Stimulated activated CD4-positive, alpha-beta T cell treated with anti-CD3 and anti-CD28 coated beads, Interleukin-12 subunit alpha, Interleukin-12 subunit beta, amount 100 ng/mL, for 4 hours (primary cell): ENCODE measurements around the gene LRRK1.
A peak's percentile ranks its signal among the peaks of the same experiment; 100 is the strongest.

ENCODE experiments used
- DNase-seq: peaks from one replicate; pipeline ENCODE4 v3.0.0-alpha.2; 2020

The LRRK1 gene, protein sequence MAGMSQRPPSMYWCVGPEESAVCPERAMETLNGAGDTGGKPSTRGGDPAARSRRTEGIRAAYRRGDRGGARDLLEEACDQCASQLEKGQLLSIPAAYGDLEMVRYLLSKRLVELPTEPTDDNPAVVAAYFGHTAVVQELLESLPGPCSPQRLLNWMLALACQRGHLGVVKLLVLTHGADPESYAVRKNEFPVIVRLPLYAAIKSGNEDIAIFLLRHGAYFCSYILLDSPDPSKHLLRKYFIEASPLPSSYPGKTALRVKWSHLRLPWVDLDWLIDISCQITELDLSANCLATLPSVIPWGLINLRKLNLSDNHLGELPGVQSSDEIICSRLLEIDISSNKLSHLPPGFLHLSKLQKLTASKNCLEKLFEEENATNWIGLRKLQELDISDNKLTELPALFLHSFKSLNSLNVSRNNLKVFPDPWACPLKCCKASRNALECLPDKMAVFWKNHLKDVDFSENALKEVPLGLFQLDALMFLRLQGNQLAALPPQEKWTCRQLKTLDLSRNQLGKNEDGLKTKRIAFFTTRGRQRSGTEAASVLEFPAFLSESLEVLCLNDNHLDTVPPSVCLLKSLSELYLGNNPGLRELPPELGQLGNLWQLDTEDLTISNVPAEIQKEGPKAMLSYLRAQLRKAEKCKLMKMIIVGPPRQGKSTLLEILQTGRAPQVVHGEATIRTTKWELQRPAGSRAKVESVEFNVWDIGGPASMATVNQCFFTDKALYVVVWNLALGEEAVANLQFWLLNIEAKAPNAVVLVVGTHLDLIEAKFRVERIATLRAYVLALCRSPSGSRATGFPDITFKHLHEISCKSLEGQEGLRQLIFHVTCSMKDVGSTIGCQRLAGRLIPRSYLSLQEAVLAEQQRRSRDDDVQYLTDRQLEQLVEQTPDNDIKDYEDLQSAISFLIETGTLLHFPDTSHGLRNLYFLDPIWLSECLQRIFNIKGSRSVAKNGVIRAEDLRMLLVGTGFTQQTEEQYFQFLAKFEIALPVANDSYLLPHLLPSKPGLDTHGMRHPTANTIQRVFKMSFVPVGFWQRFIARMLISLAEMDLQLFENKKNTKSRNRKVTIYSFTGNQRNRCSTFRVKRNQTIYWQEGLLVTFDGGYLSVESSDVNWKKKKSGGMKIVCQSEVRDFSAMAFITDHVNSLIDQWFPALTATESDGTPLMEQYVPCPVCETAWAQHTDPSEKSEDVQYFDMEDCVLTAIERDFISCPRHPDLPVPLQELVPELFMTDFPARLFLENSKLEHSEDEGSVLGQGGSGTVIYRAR (N-terminal part only)

DNA sequence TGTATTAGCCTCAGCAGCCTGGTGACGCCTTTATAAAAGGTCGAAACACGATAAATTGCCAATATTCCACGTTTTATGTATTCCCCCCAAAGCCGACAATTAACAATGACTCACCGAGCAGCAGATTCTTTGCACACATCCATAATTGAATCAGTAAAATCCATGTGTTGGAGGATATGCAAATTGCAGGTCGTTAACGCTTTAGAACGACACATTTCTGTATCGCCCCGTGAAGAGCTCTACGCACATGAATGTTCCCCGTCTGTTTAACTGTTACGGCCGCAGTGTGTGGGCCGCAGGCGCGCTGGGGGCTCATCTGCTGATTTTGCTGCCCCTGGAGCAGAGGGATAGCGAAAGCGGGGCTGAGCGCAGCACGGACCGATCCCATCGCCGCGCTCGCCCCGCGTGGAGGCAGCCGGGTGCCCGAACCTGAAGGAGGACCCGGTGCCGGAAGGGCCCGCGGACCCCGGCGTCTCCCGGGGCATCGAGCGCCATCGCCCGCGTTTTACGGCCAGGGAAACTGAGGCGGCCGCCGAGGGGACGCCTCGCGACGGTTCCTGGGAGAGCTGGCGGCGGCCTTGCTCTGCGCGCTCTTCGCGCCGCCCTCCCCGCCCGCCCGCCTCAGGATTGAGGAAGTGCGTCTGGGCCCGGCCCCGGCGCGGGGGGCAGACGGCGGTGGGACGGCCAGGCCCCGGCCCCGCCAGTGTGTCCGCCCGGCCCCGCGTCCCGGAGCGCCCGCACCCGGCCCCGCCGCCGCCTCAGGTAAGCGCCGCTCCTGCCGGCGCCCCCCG, at the start of gene LRRK1:
Gene LRRK1 (plus strand): TSS at position 668 of the 791 bp plus-strand sequence. CDS start 5,276 bp downstream, outside the sequence.
- DNase-seq = peak; percentile 11

DNA sequence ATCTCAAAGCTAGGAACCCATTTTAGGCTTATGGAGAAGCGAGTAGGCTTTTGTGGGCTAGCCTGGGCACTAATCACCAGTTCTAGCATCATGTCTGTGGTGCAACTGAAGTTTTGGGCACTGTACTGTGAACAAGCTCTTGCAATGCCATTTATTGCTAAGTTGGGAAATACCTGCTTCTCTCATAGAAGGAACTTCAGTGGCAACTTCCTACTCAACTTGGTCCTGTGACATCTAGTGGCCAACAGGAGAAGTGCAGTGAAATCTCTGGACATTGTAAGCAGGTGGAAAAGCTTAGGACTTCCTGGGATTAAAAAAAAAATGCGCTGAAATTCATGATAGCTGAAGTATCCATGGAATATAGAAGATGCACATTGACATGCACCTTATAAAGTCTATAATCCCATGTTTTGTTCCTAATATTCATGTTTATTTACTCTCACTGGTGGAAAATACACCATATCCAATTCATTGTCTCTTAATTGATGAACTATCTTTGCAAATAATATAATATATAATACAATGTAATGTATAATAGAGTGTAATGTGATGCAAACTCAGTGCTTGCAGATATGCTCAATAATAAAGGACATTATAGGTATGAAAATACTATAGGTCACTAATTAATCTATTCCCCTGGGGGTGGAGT, 46.0 kb upstream of the LRRK1 start:
- DNase-seq = peak; percentile 29

DNA sequence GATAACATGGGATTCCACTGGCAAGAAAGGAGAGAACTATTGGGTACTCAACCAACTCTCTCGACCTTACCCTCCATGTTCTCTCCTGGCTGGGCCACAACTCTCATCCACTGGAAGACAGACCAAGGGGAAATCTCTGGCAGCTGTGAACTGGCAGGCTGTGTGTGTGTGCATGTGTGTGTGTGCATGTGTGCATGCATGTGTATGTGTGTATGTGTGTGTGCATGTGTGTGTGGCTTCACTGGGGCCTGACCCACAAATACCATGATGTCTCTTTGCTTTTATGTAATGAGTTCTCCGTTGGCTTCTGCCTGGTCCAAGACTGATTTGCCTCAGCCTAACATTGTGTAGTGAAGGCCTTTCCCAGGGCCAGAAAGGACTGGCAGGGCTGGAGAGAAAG, 43.7 kb upstream of the LRRK1 start:
- no peak for DNase-seq

DNA sequence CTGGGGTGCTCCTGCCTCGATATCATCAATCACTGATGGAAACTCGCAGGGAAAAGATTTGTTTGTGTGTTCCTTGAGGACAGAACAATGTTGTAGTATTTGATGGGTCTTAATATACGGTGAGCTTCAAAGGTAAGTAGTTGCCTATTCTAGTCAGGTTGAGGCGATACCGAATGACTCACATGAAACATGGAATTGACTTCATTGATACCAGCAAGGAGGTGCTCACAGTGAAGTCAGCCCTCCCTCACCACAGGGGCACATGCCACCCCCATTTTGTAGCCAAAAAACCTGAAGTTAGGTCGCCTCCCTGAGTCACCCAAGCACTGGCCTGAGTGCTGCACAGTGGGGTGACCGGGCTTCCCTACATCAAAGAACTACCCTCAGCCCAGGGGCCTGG, 43.2 kb upstream of the LRRK1 start:
- DNase-seq = no peak

DNA sequence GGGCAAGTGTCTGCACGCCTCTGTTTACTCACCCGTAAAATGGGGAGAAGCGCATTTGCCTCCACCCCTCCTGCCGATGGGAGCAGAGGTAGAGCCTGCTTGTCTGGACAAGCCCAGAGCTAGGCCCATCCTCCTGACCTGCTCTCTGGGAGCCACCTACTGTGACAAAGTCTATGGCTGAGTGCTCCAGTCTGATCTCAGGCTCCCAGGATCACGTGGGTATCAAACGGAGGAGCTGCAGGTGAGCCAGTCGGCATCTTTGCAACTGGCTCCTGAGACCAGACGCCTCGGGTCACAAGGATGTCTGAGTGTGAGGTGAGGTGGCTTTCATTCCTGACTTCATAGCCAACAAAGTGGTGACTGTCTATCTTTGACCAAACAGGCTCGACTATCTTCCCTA, 41.6 kb upstream of the LRRK1 start:
- no peak for DNase-seq

DNA sequence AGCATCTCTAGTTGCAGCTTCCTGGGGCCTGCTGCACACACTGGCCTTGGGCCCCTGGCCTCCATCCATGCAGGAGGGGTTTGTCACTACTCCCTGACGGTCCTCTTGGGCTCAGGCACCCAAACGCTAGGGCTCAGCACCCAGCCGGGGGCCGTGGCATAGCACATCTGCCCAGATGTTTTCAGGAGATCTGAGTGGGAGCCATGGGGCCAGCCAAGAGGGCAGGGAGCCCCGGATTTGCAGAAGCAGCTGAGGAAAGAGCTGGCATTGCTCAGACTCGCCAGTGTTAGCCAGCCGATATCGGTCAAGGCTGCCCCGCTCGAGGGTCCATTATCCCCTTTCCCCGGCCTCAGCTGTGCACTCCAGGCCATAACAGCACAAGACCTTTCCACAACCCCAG, 41.0 kb upstream of the LRRK1 start:
- DNase-seq = no peak

DNA sequence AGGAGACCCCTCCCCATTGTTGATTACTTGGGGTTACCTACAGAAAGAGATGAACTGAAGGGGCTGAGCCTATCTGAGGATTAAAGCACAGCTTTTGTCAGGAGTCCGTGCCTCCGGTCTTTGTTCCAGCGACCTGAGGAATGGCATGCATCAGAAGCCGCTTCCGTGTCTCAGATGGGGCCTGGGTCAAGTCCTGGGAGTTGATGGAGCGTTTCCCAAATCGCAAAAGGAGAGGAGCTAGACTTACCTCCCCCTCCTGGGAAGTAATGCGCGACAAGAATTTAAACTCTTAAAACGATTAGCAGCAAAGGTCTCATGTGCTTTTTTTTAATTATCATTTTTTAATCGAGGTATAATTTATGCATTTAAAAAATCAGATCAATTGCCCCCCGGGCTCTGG, 40.5 kb upstream of the LRRK1 start:
- no peak for DNase-seq

DNA sequence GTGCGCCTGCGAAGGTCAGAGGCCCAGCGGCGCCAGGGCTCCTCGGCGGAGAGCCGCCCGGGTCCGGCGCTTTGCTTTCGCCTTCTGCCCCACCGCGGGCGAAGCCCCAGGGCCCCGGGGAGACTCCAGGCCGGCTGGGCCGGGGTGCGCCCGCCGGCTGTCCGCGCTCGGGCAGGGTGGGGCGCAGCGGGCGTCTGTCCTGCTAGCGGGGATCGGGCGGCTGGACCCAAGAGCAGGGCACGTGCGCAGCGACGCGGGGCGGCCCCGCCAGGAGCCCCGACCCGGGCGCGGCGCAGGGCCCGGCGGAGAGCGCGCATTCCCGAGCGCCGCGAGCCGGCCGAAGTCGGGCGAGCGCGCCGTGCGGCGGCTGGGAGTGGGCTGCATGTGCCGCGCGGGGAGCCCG, 40.1 kb upstream of the LRRK1 start:
- no peak for DNase-seq

DNA sequence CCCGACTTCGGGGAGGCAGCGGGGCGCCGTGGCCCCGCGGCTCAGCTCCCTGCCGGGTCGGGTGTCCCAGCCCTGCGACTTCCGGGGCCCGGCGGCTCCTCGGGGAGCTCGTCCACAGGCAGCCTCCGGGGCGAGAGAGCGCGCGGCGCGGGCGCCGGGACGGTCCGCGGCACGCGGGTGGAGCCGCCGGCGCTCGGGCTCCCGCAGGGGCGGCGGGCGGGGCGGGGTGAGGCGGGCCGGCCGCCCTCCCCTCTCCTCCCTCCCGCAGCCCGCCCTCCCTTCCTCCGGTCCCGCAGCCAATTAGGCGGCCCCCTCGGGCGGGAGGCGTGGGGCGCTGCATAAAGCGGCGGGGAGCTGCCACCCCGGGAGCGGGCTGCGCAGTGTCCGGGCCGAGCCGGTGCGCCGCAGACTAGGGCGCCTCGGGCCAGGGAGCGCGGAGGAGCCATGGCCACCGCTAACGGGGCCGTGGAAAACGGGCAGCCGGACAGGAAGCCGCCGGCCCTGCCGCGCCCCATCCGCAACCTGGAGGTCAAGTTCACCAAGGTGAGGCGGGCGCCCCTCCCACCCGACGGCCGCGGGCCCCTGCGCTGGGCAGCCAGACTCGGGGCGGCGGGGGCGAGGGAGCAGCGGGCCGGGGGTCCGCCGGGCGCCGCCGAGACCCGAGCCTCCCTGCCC, 39.6 kb upstream of the LRRK1 start, which contains the start of gene ALDH1A3:
Gene ALDH1A3 (plus strand): TSS at position 368 of the 675 bp plus-strand sequence. CDS start 77 bp downstream, at position 445.
- DNase-seq = peak; percentile 22

DNA sequence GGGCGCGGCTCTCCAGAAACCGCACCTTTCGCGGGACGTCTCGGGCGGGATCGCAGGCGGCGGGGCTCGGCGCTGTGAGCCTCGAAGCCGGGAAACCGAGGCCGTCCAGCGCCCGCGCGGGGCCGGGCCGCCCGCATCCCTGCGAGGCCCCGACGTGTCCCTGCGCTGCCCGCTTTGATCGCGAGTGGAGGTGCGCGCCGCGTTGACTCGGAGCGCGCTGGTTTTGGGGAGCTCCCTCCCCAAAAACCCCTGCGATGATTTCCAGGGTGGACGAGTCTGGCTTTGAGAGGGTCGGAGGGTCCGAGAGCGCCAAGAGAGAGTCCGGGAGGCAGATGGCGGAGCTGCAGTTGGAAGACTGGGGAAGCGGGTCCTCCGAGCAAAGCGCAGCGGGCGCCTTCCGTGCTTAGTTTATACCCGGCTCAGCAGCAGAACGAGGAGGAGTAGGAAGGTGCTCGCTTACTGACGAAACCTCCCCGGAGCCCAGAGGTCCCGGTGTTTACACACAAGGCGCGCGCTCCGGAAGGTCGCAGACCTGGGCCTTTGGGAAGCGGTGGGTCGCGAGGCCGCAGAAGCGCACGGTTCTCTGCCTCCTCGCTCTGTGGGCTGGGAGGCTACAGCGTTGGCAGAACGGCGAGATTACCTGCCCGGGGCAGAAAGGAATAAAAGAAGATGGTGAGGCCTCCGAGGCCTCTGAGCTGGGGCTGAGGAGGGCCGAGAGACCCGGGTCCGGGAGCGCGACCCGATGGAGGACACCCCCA, 38.8 kb upstream of the LRRK1 start:
- no peak for DNase-seq

DNA sequence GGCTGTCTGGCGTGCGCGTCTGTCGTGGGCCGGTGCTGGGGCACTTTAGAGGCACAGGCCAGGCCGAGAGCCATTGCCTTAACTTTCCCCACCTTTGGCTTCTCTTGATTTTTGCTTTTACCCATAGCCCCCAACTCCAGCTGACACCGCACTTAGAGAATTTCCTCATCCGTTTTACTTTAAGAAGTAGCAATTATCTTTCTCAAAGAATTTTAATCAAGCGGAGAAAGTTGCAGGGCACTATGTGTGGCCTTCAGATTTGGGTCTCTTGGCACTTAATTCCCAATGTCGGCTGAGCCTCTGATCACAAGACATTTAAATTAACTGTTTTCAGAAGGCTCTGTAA, 38.3 kb upstream of the LRRK1 start:
- DNase-seq = no peak

DNA sequence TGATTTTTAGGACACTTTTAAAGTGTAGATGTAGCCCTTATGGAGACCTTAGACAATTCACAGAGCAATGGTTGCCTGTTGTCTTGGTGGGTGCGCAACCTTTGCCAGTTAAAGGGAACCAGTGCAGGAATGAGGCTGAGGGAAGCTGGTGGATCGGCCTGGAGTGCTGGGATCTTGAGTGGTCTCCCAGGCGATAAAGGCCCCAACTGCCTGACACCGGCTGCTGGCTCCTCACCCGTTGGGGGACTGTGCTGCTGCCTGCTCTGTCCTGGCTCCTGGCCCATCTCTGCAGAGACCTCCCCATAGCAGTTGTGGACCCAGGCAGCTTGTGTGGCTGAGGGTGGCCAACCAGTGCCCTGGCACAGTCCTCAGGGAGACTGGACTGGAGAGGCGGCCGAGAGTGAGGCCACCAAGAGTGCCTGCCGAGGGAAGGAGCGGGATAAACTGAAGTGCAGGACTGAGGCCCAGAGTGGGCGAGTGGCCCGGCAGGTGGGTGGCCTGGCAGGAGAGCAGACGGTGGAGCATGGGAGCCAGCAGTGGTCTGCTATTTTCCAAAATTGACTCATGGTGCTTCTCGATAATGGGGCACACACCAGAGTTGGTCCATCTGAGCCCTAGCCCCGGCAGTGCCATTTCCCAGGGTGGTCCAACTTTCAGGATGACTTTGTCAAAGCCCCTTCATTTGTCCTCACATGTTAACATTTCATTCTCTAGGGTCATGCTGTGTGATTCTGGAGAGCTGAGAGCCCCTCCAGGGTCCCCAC, 37.4 kb upstream of the LRRK1 start:
- no peak for DNase-seq

DNA sequence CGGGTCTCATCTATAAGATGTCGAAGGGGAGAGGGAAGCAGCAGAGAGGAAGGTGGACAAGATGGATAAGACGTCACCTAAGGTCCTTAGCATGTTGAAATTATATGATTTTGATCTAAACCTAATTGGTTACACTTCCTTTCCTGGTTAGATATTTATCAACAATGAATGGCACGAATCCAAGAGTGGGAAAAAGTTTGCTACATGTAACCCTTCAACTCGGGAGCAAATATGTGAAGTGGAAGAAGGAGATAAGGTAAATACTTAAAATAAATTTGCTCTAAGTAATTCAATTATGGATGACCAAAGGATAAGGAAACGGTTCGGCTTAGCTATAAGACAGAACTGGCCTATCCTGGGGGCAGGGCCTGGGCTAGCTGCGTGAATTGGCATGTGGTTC, 34.0 kb upstream of the LRRK1 start:
- DNase-seq = no peak

DNA sequence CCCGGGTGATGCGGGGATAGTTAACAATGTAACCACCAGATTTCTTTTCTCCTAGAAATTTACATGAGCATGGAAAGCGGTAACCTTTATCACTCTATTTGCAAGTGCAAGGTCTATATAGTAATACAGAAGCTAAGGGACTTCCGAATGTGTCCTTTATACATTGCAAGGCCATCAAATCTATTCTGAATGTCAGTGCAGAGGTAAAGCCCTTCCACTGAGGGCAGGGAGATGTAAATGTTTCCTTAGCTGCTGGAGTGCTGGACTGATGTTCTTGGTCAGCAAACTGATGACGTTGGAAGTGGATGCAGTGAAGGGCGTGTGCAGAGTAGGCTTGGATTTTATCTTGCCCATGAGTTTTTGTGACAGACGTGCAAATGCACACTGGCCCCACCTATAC, 33.3 kb upstream of the LRRK1 start:
- no peak for DNase-seq

DNA sequence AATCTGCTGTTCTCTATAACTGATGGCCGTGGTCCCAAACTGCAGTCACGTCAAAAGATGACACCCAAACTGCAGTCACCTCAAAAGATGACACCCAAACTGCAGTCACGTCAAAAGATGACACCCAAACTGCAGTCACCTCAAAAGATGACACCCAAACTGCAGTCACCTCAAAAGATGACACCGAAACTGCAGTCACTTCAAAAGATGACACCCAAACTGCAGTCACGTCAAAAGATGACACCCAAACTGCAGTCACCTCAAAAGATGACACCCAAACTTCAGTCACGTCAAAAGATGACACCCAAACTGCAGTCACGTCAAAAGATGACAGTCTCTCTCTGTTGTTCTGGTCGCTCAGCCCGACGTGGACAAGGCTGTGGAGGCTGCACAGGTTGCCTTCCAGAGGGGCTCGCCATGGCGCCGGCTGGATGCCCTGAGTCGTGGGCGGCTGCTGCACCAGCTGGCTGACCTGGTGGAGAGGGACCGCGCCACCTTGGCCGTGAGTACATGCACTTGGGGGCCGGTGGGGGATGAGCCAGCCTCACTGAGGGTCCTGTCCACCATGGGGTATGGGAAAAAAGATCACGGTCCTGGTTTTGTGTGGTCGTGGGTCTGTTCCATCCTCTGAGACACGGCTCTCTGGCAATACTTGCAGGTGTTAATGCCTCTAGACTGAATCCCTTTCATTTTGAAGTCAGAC, 31.8 kb upstream of the LRRK1 start:
- DNase-seq = no peak

DNA sequence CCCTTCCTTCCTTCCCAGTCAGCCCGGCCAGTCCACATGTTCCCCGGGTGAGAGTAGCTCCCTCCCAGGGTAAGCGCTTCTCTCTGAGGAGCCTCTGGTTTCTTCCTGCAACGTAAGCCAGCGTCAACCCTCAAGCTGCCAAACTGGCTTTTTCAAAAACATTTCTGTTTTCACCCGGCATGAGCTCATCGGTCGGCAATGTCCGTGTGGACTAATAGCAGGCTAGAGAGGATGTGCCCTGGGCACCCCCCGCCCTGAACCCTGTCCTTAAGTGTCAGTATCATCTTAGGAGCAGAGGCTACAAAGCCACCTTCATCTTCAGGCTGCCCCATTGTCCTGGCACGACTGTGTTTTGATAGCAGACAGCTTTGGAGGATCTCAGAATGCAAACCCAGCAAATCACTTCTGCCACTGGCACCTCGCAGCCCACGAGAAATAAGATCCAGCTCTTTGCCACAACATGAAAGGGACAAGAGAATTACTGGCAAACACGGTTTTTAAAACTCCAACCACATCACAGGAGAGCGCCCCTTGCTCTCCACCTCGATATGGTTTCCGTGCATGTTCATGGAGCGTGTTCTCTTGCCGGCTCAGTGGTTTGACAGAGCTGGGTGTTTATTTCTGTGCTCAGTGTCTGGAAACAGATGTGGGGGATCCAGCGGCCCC, 29.6 kb upstream of the LRRK1 start:
- DNase-seq = no peak

DNA sequence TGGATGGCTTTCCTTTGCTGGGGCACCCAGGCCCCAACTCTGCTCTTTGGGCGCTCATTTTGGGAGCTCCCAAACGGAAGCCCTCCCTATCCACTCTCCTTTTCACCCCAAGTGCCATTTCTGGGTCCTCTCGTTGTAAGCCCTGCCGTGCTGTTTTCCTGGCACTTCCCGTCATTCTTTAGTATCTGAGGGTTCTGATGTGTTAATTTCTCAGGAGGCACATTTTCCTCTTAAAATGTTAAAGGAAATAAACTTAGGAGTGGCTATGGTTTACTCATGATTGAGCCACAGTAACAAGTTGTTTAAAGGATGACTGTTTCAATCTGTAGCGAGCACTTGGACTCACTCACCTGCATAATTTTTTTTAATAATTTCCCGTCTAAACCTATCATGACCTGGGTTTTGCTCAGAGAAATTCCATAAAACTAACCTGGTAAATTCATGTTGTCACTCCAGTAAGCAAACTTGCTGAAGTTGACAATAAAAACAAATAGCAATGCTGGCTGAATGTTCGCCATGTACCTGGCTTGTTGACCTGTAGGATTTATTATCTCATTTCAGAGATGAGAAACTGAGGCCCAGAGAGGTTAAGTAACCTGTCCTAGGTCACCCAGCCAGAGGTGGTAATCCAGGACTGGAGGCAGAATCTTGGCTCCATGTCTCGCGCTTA, 29.0 kb upstream of the LRRK1 start:
- DNase-seq = no peak

DNA sequence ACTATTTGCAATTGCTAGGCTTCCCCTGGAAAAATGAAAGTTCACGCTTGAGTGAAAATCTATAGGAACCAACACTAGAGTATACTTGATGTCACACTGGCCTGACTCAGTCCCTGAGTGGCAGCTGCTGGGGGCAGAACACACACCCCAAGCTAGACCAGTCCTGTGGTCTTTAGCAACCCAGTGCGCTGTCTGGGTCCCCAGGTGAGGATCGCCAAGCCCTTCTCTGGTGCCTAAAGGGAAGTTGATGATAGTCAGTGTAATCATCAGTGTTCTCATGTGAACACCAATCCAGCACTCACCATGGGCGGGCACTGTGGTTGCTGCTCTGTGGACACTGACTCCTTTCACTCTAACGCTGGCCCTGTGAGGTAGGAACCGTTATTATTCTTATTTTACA, 28.3 kb upstream of the LRRK1 start:
- no peak for DNase-seq
